Transverse colon (tissue), 4 donors: Measurements from ENCODE around the gene MST1R. TPM values are rescaled to one million over a fixed set of nuclear protein-coding genes. Genes with fewer than 3 reads are reported as not detected.
"Not testable (repeated sequence)": the region's sequence is repeated elsewhere in the genome, so short reads cannot be mapped to it uniquely, and the experiment has no call there.

ENCODE experiments used
- DNase-seq: peaks from one replicate; pipeline ENCODE4 v3.0.0-alpha.2; 2019
- H3K27ac ChIP-seq, 4 donors: fragments of 200-600 bp; sonication (generic); 2 replicates each; pipeline ENCODE4 v1.5.1; 2016 to 2018; ENCODE audit warnings: inconsistent platforms in 4 of 4
- H3K27me3 ChIP-seq: fragments of 200-600 bp; sonication (generic); 2 replicates; pipeline ENCODE4 v1.5.1; 2017; ENCODE audit warnings: inconsistent platforms
- H3K36me3 ChIP-seq, 4 donors: fragments of 200-600 bp; sonication (generic); 2 replicates each; pipeline ENCODE4 v1.5.1; 2017 to 2019; ENCODE audit warnings: inconsistent platforms in 4 of 4
- H3K4me1 ChIP-seq, 4 donors: fragments of 200-600 bp; sonication (generic); 2 replicates each; pipeline ENCODE4 v1.5.1; 2017 to 2020; ENCODE audit warnings: inconsistent platforms in 4 of 4
- H3K4me3 ChIP-seq, 4 donors: fragments of 200-600 bp; sonication (generic); 1 replicate in 1 of 4; 2 replicates in 3 of 4; pipeline versions ENCODE4 v1.5.1 to v1.6.1; 2017 to 2019; ENCODE audit warnings: inconsistent platforms in 4 of 4
- H3K9me3 ChIP-seq, 2 donors: fragments of 200-600 bp; sonication (generic); 2 replicates each; pipeline ENCODE4 v1.5.1; 2017 to 2019; ENCODE audit warnings: inconsistent platforms in 2 of 2
- CTCF ChIP-seq, 5 experiments: fragments of 200-600 bp in 3 of 5; fragments of 450-650 bp in 2 of 5; sonication (generic) in 3 of 5; IDR thresholded peaks; 1 replicate in 2 of 5; 2 replicates in 3 of 5; pipeline ENCODE4 v1.5.1; 2016 to 2017; ENCODE audit warnings: antibody characterized with exemption in 5 of 5, inconsistent platforms in 3 of 5, mild to moderate bottlenecking in 2 of 5, moderate library complexity in 1 of 5
- EP300 ChIP-seq: sonication (generic); formaldehyde crosslinking; IDR thresholded peaks from one replicate; pipeline ENCODE4 v1.6.1; 2017; ENCODE audit warnings: antibody characterized with exemption, low read depth
- POLR2A ChIP-seq: fragments of 450-650 bp; IDR thresholded peaks from one replicate; pipeline ENCODE4 v1.6.1; 2016; ENCODE audit warnings: antibody characterized with exemption, mild to moderate bottlenecking, moderate library complexity
- POLR2AphosphoS5 ChIP-seq, 3 donors: sonication (generic); formaldehyde crosslinking; IDR thresholded peaks; one replicate each; pipeline ENCODE4 v1.6.1; 2016; ENCODE audit warnings: antibody characterized with exemption in 3 of 3
- WGBS, 2 donors: methylation state at CpG; one replicate each; pipeline ENCODE4 v1.1.5; 2018; ENCODE audit warnings: low coverage in 1 of 2; 5-methylcytosine and 5-hydroxymethylcytosine counted together
- in situ Hi-C, 4 donors: fragments of 200-750 bp; cut with MboI; loops; one replicate each; pipeline versions ENCODE4 v1.15.0 to v1.15.1; 2017; ENCODE audit warnings: low sequenced_read_pairs in 3 of 4, low pct_ligation_motif_present in 1 of 4, low pct_unique_long_range_greater_than_20kb in 1 of 4
- intact Hi-C: fragments of 100-400 bp; cut with DNase I; formaldehyde crosslinking; loops from one replicate; pipeline ENCODE4 v1.15.1; 2023; ENCODE audit warnings: low total_unique reads
- total RNA-seq, 4 donors: library from RNA; depleted of rRNA; stranded (reverse); fragments of >200 nt; gene quantifications; one replicate each; pipeline ENCODE4 v1.1.0, GENCODE V29; 2016

Gene MST1R
- total RNA-seq, 4 donors from 2014 or later, result 92.8 to 323 (median 138) TPM

- TF ChIP-seq EP300 (no peak), POLR2AphosphoS5 (IDR thresholded peaks at IDR 0.05) (no peak), POLR2A (no peak), CTCF (IDR thresholded peaks at IDR 0.05) (no peak)
- H3K27ac ChIP-seq, result no peak overlapping the region
- no peaks in the 10 kb centered on the region for H3K27me3 ChIP-seq
- 97% methylated on average over 2 of the region's 2 CpGs; no CpG with 5 or more reads in 1 of the 2 donors for WGBS, 2 donors
- H3K9me3 ChIP-seq, result no peaks in the 10 kb centered on the region
- no peak overlapping the region for H3K4me3 ChIP-seq
- no peak for DNase-seq
- H3K36me3 ChIP-seq, result no peaks in the 10 kb centered on the region
- H3K4me1 ChIP-seq, result peaks cover 8 to 18% (median 15%) of the 10 kb centered on the region in 4 donors
- intact Hi-C loops (no loop called here), in situ Hi-C loops (no loop called here)
Observed at GRCh38 chr3:49925485-49925884, 21.8 kb upstream of the MST1R start.

- DNase-seq, result no peak
- H3K27ac ChIP-seq, result no peak overlapping the region
- intact Hi-C loops (no loop called here), in situ Hi-C loops (no loop called here)
- no peak for TF ChIP-seq POLR2A
- no peak for TF ChIP-seq EP300
- TF ChIP-seq CTCF (IDR thresholded peaks at IDR 0.05), result no peak
- peaks cover 6 to 13% (median 11%) of the 10 kb centered on the region in 4 donors for H3K4me1 ChIP-seq
- H3K36me3 ChIP-seq, result no peaks in the 10 kb centered on the region
- 72% methylated on average over 2 of the region's 2 CpGs; no CpG with 5 or more reads in 1 of the 2 donors for WGBS, 2 donors
- H3K9me3 ChIP-seq, result no peaks in the 10 kb centered on the region
- no peak overlapping the region for H3K4me3 ChIP-seq
- no peaks in the 10 kb centered on the region for H3K27me3 ChIP-seq
Observed at GRCh38 chr3:49924683-49925082, 21.0 kb upstream of the MST1R start.

- DNase-seq, H3K4me1 ChIP-seq, in situ Hi-C loops, H3K9me3 ChIP-seq, H3K27me3 ChIP-seq, intact Hi-C loops, H3K36me3 ChIP-seq, H3K4me3 ChIP-seq, H3K27ac ChIP-seq: not testable (repeated sequence)
- 86 to 93% methylated on average over 6 to 19 of the region's 19 CpGs for WGBS, 2 donors
Observed at GRCh38 chr3:49917806-49918590, 14.3 kb upstream of the MST1R start.

- Histone ChIP-seq H3K4me1 (no peaks in the 10 kb centered on the region), H3K27me3 (no peaks in the 10 kb centered on the region), H3K9me3 (no peaks in the 10 kb centered on the region), H3K4me3 (no peak overlapping the region), H3K36me3 (no peaks in the 10 kb centered on the region), H3K27ac (no peak overlapping the region)
- in situ Hi-C loops, result no loop called here
- DNase-seq, result no peak
- TF ChIP-seq EP300 (no peak), POLR2AphosphoS5 (IDR thresholded peaks at IDR 0.05) (no peak), POLR2A (no peak), CTCF (IDR thresholded peaks at IDR 0.05) (no peak)
- WGBS, 2 donors, result 92% methylated on average over 5 of the region's 5 CpGs; no CpG with 5 or more reads in 1 of the 2 donors
- intact Hi-C loops, result no loop called here
Observed at GRCh38 chr3:49916686-49917085, 13.0 kb upstream of the MST1R start.
